CD4-positive, alpha-beta T cell (primary cell): ENCODE results near the gene SLC12A5. TPM values are rescaled to one million over a fixed set of nuclear protein-coding genes. Genes with fewer than 3 reads are reported as not detected.

Experiments used
- ATAC-seq: fragments of 200-7000 bp; cut with Tn5 transposase; one replicate; pipeline ENCODE4 v1.10.0; 2022; ENCODE audit warnings: mild to moderate bottlenecking; ENCODE audit not compliant: poor library complexity
- CTCF ChIA-PET: fragments of 350-600 bp; sonication (Branson Sonifier 250); formaldehyde crosslinking; loops from one replicate; lab custom pipeline; 2021; ENCODE audit warnings: antibody characterized with exemption, inconsistent platforms; lab: Charles Lee
- POLR2A ChIA-PET: fragments of 350-600 bp; sonication (Branson Sonifier 250); formaldehyde crosslinking; loops from one replicate; lab custom pipeline; 2021; ENCODE audit warnings: antibody characterized with exemption, inconsistent platforms; lab: Charles Lee
- DNase-seq, 14 experiments: peaks; one replicate each; pipeline ENCODE4 v3.0.0-alpha.2; 2013 to 2020; ENCODE audit warnings: mixed read lengths in 2 of 14
- H3K27ac ChIP-seq, 2 donors: one replicate each; pipeline versions ENCODE4 v1.5.1 to v1.7.0; 2013; ENCODE audit warnings: low read length in 2 of 2, low read depth in 1 of 2, mild to moderate bottlenecking in 1 of 2
- H3K27me3 ChIP-seq, 2 experiments: 1 replicate in 1 of 2; 2 replicates in 1 of 2; pipeline versions ENCODE4 v1.6.1 to v1.7.0; 2013; ENCODE audit warnings: low read length in 2 of 2, control low read depth in 1 of 2, mild to moderate bottlenecking in 1 of 2, moderate library complexity in 1 of 2; ENCODE audit not compliant: insufficient read depth in 2 of 2, control insufficient read depth in 1 of 2
- H3K36me3 ChIP-seq: one replicate; pipeline ENCODE4 v1.6.1; 2013; ENCODE audit warnings: low read length, control low read depth; ENCODE audit not compliant: insufficient read depth
- H3K4me1 ChIP-seq: one replicate; pipeline ENCODE4 v1.6.1; 2013; ENCODE audit warnings: low read length, control low read depth; ENCODE audit not compliant: insufficient read depth
- H3K4me3 ChIP-seq: one replicate; pipeline ENCODE4 v1.5.1; 2013; ENCODE audit warnings: mild to moderate bottlenecking, low read length, moderate library complexity
- H3K9me3 ChIP-seq, 2 experiments: 1 replicate in 1 of 2; 2 replicates in 1 of 2; pipeline versions ENCODE4 v1.6.1 to v1.7.0; 2013; ENCODE audit warnings: low read length in 2 of 2, mild to moderate bottlenecking in 2 of 2, control low read depth in 1 of 2, moderate library complexity in 1 of 2; ENCODE audit not compliant: control insufficient read depth in 1 of 2, insufficient read depth in 1 of 2
- H3K27ac Mint-ChIP-seq: one replicate; pipeline ENCODE4 v1.8.0; 2020; ENCODE audit warnings: mixed read lengths
- H3K27me3 Mint-ChIP-seq: one replicate; pipeline ENCODE4 v1.8.0; 2021; ENCODE audit warnings: mixed read lengths
- H3K36me3 Mint-ChIP-seq: one replicate; pipeline ENCODE4 v1.8.0; 2021; ENCODE audit warnings: low read depth, mixed read lengths
- H3K4me1 Mint-ChIP-seq: one replicate; pipeline ENCODE4 v1.8.0; 2021; ENCODE audit warnings: low read depth, mixed read lengths
- H3K4me3 Mint-ChIP-seq: one replicate; pipeline ENCODE4 v1.8.0; 2020; ENCODE audit warnings: mild to moderate bottlenecking, mixed read lengths
- H3K9me3 Mint-ChIP-seq: one replicate; pipeline ENCODE4 v1.8.0; 2020; ENCODE audit warnings: mixed read lengths
- CTCF ChIP-seq: fragments of 200-600 bp; IDR thresholded peaks from one replicate; pipeline ENCODE4 v1.8.0; 2022; ENCODE audit warnings: antibody characterized with exemption, mild to moderate bottlenecking
- intact Hi-C, 2 experiments: fragments of 100-400 bp; cut with DNase I in 1 of 2; cut with micrococcal nuclease in 1 of 2; formaldehyde crosslinking; loops; one replicate each; pipeline versions ENCODE4 v1.15.1 to v1.9.0; 2023 to 2025; cut with DNase I, micrococcal nuclease
- total RNA-seq, 174 experiments: library from RNA in 2 of 174; stranded (reverse) in 2 of 174; gene quantifications; one replicate each; pipeline ENCODE4 v1.2.3 and lab custom pipeline; 2021 to 2026

SLC12A5 gene
- total RNA-seq, 2 experiments from 2014 or later, result 1.3 to 2.4 TPM

- intact Hi-C loops, result loop anchor here (5.0 kb wide), 1 partner anchor 40 kb away; the partner anchor contains the start of gene ZNF335 (in 2 of the 2)
- Mint-ChIP-seq H3K27ac (peak overlapping the region; percentile 64), H3K9me3 (no peaks in the 10 kb centered on the region), H3K36me3 (no peaks in the 10 kb centered on the region), H3K27me3 (peaks cover 78% of the 10 kb centered on the region), H3K4me1 (peaks cover 75% of the 10 kb centered on the region), H3K4me3 (peak overlapping the region; percentile 71)
- no peak for TF ChIP-seq CTCF
- H3K27me3 ChIP-seq, result peaks cover 47 to 55% of the 10 kb centered on the region in 2 experiments
- CTCF ChIA-PET, result interaction anchor here (3.4 kb wide), 1 partner anchor 11 kb away, joined by 14 read pairs; no protein-coding TSS in a partner anchor
- DNase-seq (peak in 6 of 14 experiments; percentile 15 to 67 (median 37)), ATAC-seq (no peak)
- POLR2A ChIA-PET, result interaction anchor here (2.4 kb wide), 1 partner anchor 78 kb away, joined by 9 read pairs; the partner anchor contains the start of gene PCIF1
- H3K36me3 ChIP-seq, result no peaks in the 10 kb centered on the region
- no peak overlapping the region for H3K4me3 ChIP-seq
- H3K9me3 ChIP-seq, result peaks cover 0 to 26% of the 10 kb centered on the region in 2 experiments
- H3K27ac ChIP-seq, result no peak overlapping the region
- H3K4me1 ChIP-seq, result peaks cover 72% of the 10 kb centered on the region
Measured at GRCh38 chr20:46011631-46012482, 17.2 kb upstream of the SLC12A5 start.

GRCh38 chr20:46012921-46013320, 16.1 kb upstream of the SLC12A5 start:
- CTCF ChIA-PET, result interaction anchor here (0.7 to 3.4 kb wide), 6 partner anchors 8 to 43 kb away, joined by 6 to 27 read pairs (median 14); no protein-coding TSS in a partner anchor
- peaks cover 72% of the 10 kb centered on the region for H3K4me1 Mint-ChIP-seq
- Histone ChIP-seq H3K4me1 (peaks cover 66% of the 10 kb centered on the region), H3K4me3 (no peak overlapping the region), H3K27ac (no peak overlapping the region), H3K27me3 (peaks cover 47 to 55% of the 10 kb centered on the region in 2 experiments), H3K9me3 (peaks cover 0 to 26% of the 10 kb centered on the region in 2 experiments), H3K36me3 (no peaks in the 10 kb centered on the region)
- peak overlapping the region; percentile 55 for H3K4me3 Mint-ChIP-seq
- H3K9me3 Mint-ChIP-seq, result no peaks in the 10 kb centered on the region
- peaks cover 83% of the 10 kb centered on the region for H3K27me3 Mint-ChIP-seq
- no peak for ATAC-seq
- intact Hi-C loops, result loop anchor here (5.0 kb wide), 1 partner anchor 41 kb away; the partner anchor contains the start of gene ZNF335 (in 2 of the 2)
- POLR2A ChIA-PET, result interaction anchor here (0.8 to 2.9 kb wide), 5 partner anchors 8 to 161 kb away, joined by 3 to 11 read pairs (median 3); no protein-coding TSS in a partner anchor
- H3K27ac Mint-ChIP-seq, result no peak overlapping the region
- no peak for TF ChIP-seq CTCF
- no peak for DNase-seq
- no peaks in the 10 kb centered on the region for H3K36me3 Mint-ChIP-seq

GRCh38 chr20:46013322-46013828, 15.6 kb upstream of the SLC12A5 start:
- Histone ChIP-seq H3K36me3 (no peaks in the 10 kb centered on the region), H3K27me3 (peaks cover 47 to 52% of the 10 kb centered on the region in 2 experiments), H3K27ac (no peak overlapping the region), H3K4me1 (peaks cover 61% of the 10 kb centered on the region), H3K4me3 (peak overlapping the region; percentile 43), H3K9me3 (peaks cover 0 to 26% of the 10 kb centered on the region in 2 experiments)
- intact Hi-C loops, result loop anchor here (5.0 kb wide), 1 partner anchor 41 kb away; the partner anchor contains the start of gene ZNF335 (in 2 of the 2)
- Mint-ChIP-seq H3K36me3 (no peaks in the 10 kb centered on the region), H3K9me3 (no peaks in the 10 kb centered on the region), H3K4me1 (peaks cover 68% of the 10 kb centered on the region), H3K27ac (no peak overlapping the region), H3K27me3 (peaks cover 84% of the 10 kb centered on the region), H3K4me3 (peak overlapping the region; percentile 8)
- ChIA-PET CTCF (interaction anchor here (0.7 to 3.4 kb wide), 10 partner anchors 9 to 218 kb away, joined by 3 to 27 read pairs (median 10); no protein-coding TSS in a partner anchor), POLR2A (interaction anchor here (0.8 to 2.9 kb wide), 5 partner anchors 8 to 161 kb away, joined by 3 to 11 read pairs (median 3); no protein-coding TSS in a partner anchor)
- DNase-seq (peak in 1 of 14 experiments; percentile 37), ATAC-seq (no peak)
- TF ChIP-seq CTCF, result no peak
